HL-60 (cell line): Measurements from ENCODE around the gene UFC1.

Source experiments
- DNase-seq, 2 experiments: peaks; one replicate each; pipeline ENCODE4 v3.0.0-alpha.2; 2010 to 2020; ENCODE audit warnings: low read depth in 1 of 2, low spot score in 1 of 2
- H3K27ac ChIP-seq: fragments of 250-450 bp; sonication (Bioruptor Pico); replicated peaks from 2 replicates; pipeline ENCODE4 v1.5.1; 2020; ENCODE audit warnings: mild to moderate bottlenecking, moderate library complexity
- H3K27me3 ChIP-seq: fragments of 250-450 bp; sonication (Bioruptor Pico); 2 replicates; pipeline ENCODE4 v1.5.1; 2021; ENCODE audit warnings: mild to moderate bottlenecking, moderate library complexity; ENCODE audit not compliant: insufficient read depth, poor library complexity, severe bottlenecking
- H3K4me3 ChIP-seq: replicated peaks from 2 replicates; pipeline ENCODE4 v1.5.1; 2011; ENCODE audit warnings: mild to moderate bottlenecking, control low read depth, low read length; ENCODE audit not compliant: insufficient read depth
- GABPA ChIP-seq: IDR thresholded peaks from 2 replicates; pipeline ENCODE4 v1.6.1; 2012; ENCODE audit warnings: low read depth
- POLR2AphosphoS5 ChIP-seq: IDR thresholded peaks from 2 replicates; pipeline ENCODE4 v1.6.1; 2012; ENCODE audit warnings: low read depth
- SPI1 ChIP-seq: IDR thresholded peaks from 2 replicates; pipeline ENCODE4 v1.6.1; 2012; ENCODE audit warnings: low read depth, mild to moderate bottlenecking, borderline replicate concordance
- TF ChIP-seq, protein P1 (sequence below): IDR thresholded peaks from one replicate; pipeline ENCODE4 v1.5.1; 2011; ENCODE audit warnings: low read length, control low read depth, inconsistent platforms; ENCODE audit not compliant: insufficient read depth
- TF ChIP-seq, protein P2 (sequence below): IDR thresholded peaks from 2 replicates; pipeline ENCODE4 v1.6.1; 2012; ENCODE audit warnings: low read depth; ENCODE audit not compliant: insufficient replicate concordance

The UFC1 gene

DNA sequence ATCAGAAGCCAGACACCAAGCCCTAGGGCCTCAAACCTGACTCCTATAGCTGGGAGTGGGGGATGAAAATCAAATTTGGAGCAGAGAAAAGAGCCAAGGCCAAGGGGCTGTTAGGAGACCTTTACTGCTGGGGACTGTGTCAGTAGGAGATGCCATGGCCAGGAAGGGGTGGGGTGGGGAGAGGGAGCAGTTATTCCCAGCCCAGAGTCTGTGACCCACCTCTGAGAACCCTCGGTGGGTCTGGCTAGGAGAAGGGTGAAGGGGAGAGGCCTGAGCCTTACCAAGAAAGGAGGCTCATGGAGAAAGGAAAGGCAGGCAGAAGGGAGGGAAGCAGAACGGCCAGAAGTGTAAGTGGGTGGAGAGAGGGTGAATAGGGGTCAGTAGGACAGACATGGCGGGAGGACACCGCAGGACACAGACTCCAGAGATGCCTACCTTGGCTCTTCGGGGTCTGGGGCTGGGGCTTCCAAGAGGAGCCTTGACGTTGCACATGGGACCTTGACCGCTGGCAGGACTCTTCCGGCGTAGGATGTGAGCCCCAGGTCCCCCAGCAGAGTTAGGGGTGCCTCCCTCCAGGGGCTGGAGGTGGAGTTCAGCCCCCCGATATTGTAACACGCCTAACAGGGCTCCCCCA lies 43.9 kb downstream of the UFC1 start:
- H3K27ac ChIP-seq: no peak overlapping the region
- H3K4me3 ChIP-seq: no peak overlapping the region
- no peak for DNase-seq
- H3K27me3 ChIP-seq: no peaks in the 10 kb centered on the region
- TF ChIP-seq GABPA (no peak), POLR2AphosphoS5 (no peak)

DNA sequence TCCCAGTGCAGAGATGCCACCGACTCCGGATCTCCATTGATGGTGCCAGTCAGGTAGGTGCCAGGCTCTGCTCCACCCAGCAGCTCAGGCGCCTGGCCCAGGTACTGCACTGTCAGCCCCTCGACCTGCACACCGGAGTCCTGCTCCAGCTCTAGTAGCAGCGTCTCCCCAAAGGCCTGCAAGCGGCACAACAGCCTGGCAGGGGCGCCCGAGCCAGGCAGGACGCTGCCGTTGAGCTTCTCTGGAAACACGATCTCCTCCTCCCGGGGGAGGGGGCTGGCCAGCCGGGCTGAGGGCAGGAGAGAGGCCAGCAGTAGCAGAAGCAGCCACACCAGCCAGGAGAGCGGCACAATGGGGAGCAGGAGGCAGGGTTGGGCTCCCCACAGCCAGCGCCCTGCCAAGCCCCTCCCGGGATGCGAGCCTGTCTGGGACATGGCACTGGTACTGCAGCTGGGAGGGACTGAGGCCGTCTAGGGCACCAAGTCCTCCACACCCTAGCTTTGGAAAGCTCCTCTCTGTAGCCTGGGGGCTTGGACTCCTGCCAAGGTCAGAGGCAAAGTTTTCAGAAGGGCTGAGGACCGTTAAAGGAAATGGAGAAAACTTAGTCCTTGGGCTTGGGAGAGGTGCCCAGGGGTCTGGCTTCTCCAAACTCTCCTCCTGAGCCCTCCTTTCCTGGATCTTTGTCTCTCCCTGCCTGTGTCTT lies 44.6 kb downstream of the UFC1 start:
- H3K4me3 ChIP-seq: no peak overlapping the region

DNA sequence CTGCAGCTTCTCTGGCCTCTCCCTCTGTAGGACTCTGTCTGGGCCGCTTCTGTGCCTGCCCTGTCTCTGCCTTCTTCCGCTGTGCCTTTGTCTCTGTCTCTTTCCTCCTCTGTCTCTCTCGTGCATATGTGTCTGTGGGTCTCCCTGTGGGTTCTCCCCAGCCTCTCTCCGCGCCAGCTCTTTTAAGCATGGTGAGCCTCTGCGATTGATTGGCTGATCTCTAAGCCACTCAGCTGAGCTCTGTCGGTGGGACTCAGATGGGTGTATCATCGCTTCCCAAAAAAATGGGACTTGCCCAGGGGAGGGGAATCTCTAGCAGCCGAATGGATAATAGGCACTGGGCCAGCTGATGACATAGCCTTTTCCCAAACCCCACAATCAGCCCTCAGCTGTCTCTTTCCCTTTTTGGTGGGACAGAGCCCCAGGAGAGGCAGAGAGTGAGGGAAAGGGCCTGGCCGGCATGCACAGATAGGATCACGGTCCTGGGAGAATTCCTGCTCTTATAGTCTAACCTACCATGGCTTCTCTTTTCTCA lies 45.2 kb downstream of the UFC1 start, which contains the start of gene ADAMTS4:
TSS of gene ADAMTS4 (minus strand) at position 158 of the 535 bp plus-strand sequence. CDS start 427 bp downstream, outside the sequence.
- DNase-seq: no peak
- TF ChIP-seq GABPA: no peak
- TF ChIP-seq, protein P1, sequence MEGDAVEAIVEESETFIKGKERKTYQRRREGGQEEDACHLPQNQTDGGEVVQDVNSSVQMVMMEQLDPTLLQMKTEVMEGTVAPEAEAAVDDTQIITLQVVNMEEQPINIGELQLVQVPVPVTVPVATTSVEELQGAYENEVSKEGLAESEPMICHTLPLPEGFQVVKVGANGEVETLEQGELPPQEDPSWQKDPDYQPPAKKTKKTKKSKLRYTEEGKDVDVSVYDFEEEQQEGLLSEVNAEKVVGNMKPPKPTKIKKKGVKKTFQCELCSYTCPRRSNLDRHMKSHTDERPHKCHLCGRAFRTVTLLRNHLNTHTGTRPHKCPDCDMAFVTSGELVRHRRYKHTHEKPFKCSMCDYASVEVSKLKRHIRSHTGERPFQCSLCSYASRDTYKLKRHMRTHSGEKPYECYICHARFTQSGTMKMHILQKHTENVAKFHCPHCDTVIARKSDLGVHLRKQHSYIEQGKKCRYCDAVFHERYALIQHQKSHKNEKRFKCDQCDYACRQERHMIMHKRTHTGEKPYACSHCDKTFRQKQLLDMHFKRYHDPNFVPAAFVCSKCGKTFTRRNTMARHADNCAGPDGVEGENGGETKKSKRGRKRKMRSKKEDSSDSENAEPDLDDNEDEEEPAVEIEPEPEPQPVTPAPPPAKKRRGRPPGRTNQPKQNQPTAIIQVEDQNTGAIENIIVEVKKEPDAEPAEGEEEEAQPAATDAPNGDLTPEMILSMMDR: no peak
- TF ChIP-seq POLR2AphosphoS5: no peak
- TF ChIP-seq, protein P2, sequence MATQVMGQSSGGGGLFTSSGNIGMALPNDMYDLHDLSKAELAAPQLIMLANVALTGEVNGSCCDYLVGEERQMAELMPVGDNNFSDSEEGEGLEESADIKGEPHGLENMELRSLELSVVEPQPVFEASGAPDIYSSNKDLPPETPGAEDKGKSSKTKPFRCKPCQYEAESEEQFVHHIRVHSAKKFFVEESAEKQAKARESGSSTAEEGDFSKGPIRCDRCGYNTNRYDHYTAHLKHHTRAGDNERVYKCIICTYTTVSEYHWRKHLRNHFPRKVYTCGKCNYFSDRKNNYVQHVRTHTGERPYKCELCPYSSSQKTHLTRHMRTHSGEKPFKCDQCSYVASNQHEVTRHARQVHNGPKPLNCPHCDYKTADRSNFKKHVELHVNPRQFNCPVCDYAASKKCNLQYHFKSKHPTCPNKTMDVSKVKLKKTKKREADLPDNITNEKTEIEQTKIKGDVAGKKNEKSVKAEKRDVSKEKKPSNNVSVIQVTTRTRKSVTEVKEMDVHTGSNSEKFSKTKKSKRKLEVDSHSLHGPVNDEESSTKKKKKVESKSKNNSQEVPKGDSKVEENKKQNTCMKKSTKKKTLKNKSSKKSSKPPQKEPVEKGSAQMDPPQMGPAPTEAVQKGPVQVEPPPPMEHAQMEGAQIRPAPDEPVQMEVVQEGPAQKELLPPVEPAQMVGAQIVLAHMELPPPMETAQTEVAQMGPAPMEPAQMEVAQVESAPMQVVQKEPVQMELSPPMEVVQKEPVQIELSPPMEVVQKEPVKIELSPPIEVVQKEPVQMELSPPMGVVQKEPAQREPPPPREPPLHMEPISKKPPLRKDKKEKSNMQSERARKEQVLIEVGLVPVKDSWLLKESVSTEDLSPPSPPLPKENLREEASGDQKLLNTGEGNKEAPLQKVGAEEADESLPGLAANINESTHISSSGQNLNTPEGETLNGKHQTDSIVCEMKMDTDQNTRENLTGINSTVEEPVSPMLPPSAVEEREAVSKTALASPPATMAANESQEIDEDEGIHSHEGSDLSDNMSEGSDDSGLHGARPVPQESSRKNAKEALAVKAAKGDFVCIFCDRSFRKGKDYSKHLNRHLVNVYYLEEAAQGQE: no peak
- no peak for TF ChIP-seq SPI1
- no peak within 1 kb of the TSS for H3K4me3 ChIP-seq
- H3K27me3 ChIP-seq: no peaks in the 10 kb centered on the region
- no peak within 1 kb of the TSS for H3K27ac ChIP-seq

More for the DNA sequence above, 44.6 kb downstream of the UFC1 start:
- H3K27ac ChIP-seq: no peak overlapping the region
- DNase-seq: no peak
- TF ChIP-seq SPI1 (no peak), POLR2AphosphoS5 (no peak), GABPA (no peak)
- TF ChIP-seq, protein P2: no peak
- TF ChIP-seq, protein P1: no peak
- no peaks in the 10 kb centered on the region for H3K27me3 ChIP-seq

DNA sequence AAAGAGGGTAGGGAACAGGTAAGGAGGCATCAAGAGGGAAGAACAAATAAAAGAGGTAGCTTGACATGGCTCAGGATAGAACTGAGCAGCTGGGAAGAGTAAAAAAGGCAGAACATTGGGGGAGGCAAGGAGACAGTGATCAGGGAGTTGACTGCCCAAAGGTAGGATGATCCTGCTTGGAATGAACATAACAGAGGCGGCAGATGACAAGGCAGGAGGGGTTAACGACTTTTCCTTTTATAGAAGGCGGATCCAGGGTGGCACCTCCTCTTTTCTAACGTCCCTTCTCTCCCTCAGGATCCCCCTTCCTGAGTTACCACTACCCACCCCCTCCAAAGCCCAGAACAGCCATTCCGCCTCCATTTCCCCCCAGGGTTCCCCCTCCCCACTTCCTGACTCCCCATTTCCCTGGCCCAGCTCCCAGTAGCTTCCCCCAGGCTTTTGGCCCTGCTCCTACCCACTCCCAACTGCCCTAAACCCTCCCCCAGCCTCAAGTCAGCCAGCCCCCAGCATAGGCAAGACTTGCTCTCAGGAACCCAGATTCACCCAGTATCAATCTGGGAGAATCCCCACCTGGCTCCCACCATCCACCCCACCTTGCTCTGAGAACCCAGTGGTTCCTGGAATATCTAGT lies 45.8 kb downstream of the UFC1 start:
- Histone ChIP-seq H3K4me3 (no peak overlapping the region), H3K27me3 (no peaks in the 10 kb centered on the region), H3K27ac (no peak overlapping the region)
- TF ChIP-seq, protein P2: no peak
- no peak for TF ChIP-seq SPI1
- TF ChIP-seq GABPA: no peak
- TF ChIP-seq POLR2AphosphoS5: no peak
- TF ChIP-seq, protein P1: no peak
- no peak for DNase-seq
